Fibroblast of villous mesenchyme (primary cell): ENCODE measurements around the gene SLC12A8. TPM values are rescaled to one million over a fixed set of nuclear protein-coding genes. Genes with fewer than 3 reads are reported as not detected.
A peak's percentile ranks its signal among the peaks of the same experiment; 100 is the strongest.

Source experiments
- DNase-seq: peaks from one replicate; pipeline ENCODE4 v3.0.0-alpha.2; 2010; ENCODE audit warnings: low read depth
- H3K4me3 ChIP-seq: 2 replicates; pipeline ENCODE4 v1.5.1; 2011; ENCODE audit warnings: low read depth, mild to moderate bottlenecking, low read length
- CTCF ChIP-seq: IDR thresholded peaks from 2 replicates; pipeline ENCODE4 v1.5.1; 2012; ENCODE audit warnings: low read depth, mild to moderate bottlenecking, low read length; ENCODE audit not compliant: insufficient read depth
- total RNA-seq: library from RNA; depleted of rRNA; stranded (reverse); fragments of >200 nt; gene quantifications from 2 replicates; pipeline ENCODE4 v1.2.3, GENCODE V29; 2012

Gene SLC12A8
- total RNA-seq, 1 donor: 37.6 TPM

- no peak for DNase-seq
- peak; percentile 30 for TF ChIP-seq CTCF
- no peak overlapping the region for H3K4me3 ChIP-seq
Measured at GRCh38 chr3:125075738-125076137, 136.8 kb downstream of the SLC12A8 start.

DNA sequence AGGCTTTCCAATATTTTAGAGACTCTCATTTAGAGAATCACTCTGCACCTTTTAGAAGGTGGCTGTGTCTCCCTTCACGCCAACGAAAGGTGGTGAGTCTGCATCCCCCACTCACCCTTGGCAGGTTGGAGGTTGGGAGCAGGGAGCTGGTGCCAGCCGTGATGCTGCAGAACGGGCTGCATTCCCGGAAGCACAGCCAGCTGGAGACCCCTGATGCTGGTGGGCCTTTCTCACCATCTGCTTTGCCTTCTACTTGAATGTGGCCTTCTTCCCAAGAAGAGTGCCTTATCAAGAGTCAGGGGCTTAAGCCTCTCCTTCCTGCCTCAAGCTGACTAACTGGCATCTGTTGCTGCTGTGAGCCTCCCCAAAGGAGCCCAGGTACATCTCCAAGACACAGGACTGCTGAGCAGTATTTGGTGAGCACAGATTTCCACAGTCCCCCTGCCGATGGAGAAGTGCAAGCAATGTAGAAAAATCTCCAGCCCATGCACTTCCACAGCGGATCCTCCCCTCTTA, 139.1 kb downstream of the SLC12A8 start:
- DNase-seq: no peak

GRCh38 chr3:125072749-125073389, 139.7 kb downstream of the SLC12A8 start:
- DNase-seq: peak; percentile 86

More for the DNA sequence above, 139.1 kb downstream of the SLC12A8 start:
- H3K4me3 ChIP-seq: no peak overlapping the region
- TF ChIP-seq CTCF: no peak

GRCh38 chr3:125072301-125072700, 140.2 kb downstream of the SLC12A8 start:
- TF ChIP-seq CTCF: no peak
- H3K4me3 ChIP-seq: no peak overlapping the region
- no peak for DNase-seq

More at GRCh38 chr3:125072749-125073389, 139.7 kb downstream of the SLC12A8 start:
- TF ChIP-seq CTCF: no peak
- H3K4me3 ChIP-seq: no peak overlapping the region

- no peak overlapping the region for H3K4me3 ChIP-seq
- TF ChIP-seq CTCF: no peak
- DNase-seq: no peak
Measured at GRCh38 chr3:125069968-125070745, 142.4 kb downstream of the SLC12A8 start.

GRCh38 chr3:125069452-125069851, 143.1 kb downstream of the SLC12A8 start:
- H3K4me3 ChIP-seq: no peak overlapping the region
- no peak for DNase-seq
- no peak for TF ChIP-seq CTCF
